Effector memory CD4-positive, alpha-beta T cell (primary cell): ENCODE data around the gene STAB2.

Experiments
- DNase-seq, 3 donors: peaks; one replicate each; pipeline ENCODE4 v3.0.0-alpha.2; 2020
- H3K27ac ChIP-seq: 2 replicates; pipeline ENCODE4 v1.7.0; 2013; ENCODE audit warnings: mild to moderate bottlenecking, low read length, moderate library complexity; ENCODE audit not compliant: insufficient read depth, poor library complexity, severe bottlenecking
- H3K27me3 ChIP-seq: replicated peaks from 2 replicates; pipeline ENCODE4 v1.7.0; 2013; ENCODE audit warnings: mild to moderate bottlenecking, low read length; ENCODE audit not compliant: insufficient read depth, control insufficient read depth, poor library complexity, severe bottlenecking
- H3K36me3 ChIP-seq: 2 replicates; pipeline ENCODE4 v1.7.0; 2013; ENCODE audit warnings: mild to moderate bottlenecking, low read length, moderate library complexity; ENCODE audit not compliant: control insufficient read depth, insufficient read depth
- H3K4me1 ChIP-seq: 2 replicates; pipeline ENCODE4 v1.7.0; 2013; ENCODE audit warnings: low read length, mild to moderate bottlenecking; ENCODE audit not compliant: control insufficient read depth, insufficient read depth, poor library complexity, severe bottlenecking
- H3K4me3 ChIP-seq: 2 replicates; pipeline ENCODE4 v1.7.0; 2013; ENCODE audit warnings: low read length, low read depth, mild to moderate bottlenecking; ENCODE audit not compliant: insufficient read depth, poor library complexity, severe bottlenecking
- H3K9me3 ChIP-seq: 2 replicates; pipeline ENCODE4 v1.7.0; 2013; ENCODE audit warnings: mild to moderate bottlenecking, low read length, moderate library complexity; ENCODE audit not compliant: control insufficient read depth

The STAB2 gene

GRCh38 chr12:103698752-103699560, 111.9 kb downstream of the STAB2 start:
- Histone ChIP-seq H3K36me3 (no peaks in the 10 kb centered on the region), H3K9me3 (no peaks in the 10 kb centered on the region), H3K4me1 (no peaks in the 10 kb centered on the region), H3K4me3 (no peak overlapping the region), H3K27ac (no peak overlapping the region), H3K27me3 (no peaks in the 10 kb centered on the region)
- DNase-seq: no peak

GRCh38 chr12:103705098-103705497, 118.0 kb downstream of the STAB2 start:
- no peak for DNase-seq
- Histone ChIP-seq H3K27ac (no peak overlapping the region), H3K4me3 (no peak overlapping the region), H3K9me3 (no peaks in the 10 kb centered on the region), H3K27me3 (no peaks in the 10 kb centered on the region), H3K4me1 (no peaks in the 10 kb centered on the region), H3K36me3 (no peaks in the 10 kb centered on the region)

- no peaks in the 10 kb centered on the region for H3K36me3 ChIP-seq
- H3K27me3 ChIP-seq: no peaks in the 10 kb centered on the region
- H3K4me1 ChIP-seq: no peaks in the 10 kb centered on the region
- no peaks in the 10 kb centered on the region for H3K9me3 ChIP-seq
- H3K4me3 ChIP-seq: no peak overlapping the region
- DNase-seq: no peak
- H3K27ac ChIP-seq: no peak overlapping the region
Measured at GRCh38 chr12:103705927-103706326, 118.9 kb downstream of the STAB2 start.

- Histone ChIP-seq H3K4me1 (no peaks in the 10 kb centered on the region), H3K9me3 (no peaks in the 10 kb centered on the region), H3K27me3 (no peaks in the 10 kb centered on the region), H3K36me3 (no peaks in the 10 kb centered on the region), H3K4me3 (no peak overlapping the region), H3K27ac (no peak overlapping the region)
- DNase-seq: no peak
Measured at GRCh38 chr12:103707446-103707845, 120.4 kb downstream of the STAB2 start.

- no peaks in the 10 kb centered on the region for H3K36me3 ChIP-seq
- no peaks in the 10 kb centered on the region for H3K9me3 ChIP-seq
- H3K4me1 ChIP-seq: no peaks in the 10 kb centered on the region
Measured at GRCh38 chr12:103710544-103710943, 123.5 kb downstream of the STAB2 start.

GRCh38 chr12:103712216-103712615, 125.1 kb downstream of the STAB2 start:
- no peak for DNase-seq
- Histone ChIP-seq H3K4me3 (no peak overlapping the region), H3K36me3 (no peaks in the 10 kb centered on the region)

More at GRCh38 chr12:103710544-103710943, 123.5 kb downstream of the STAB2 start:
- Histone ChIP-seq H3K27ac (no peak overlapping the region), H3K27me3 (no peaks in the 10 kb centered on the region), H3K4me3 (no peak overlapping the region)
- no peak for DNase-seq

GRCh38 chr12:103715494-103715893, 128.4 kb downstream of the STAB2 start:
- Histone ChIP-seq H3K9me3 (no peaks in the 10 kb centered on the region), H3K27ac (no peak overlapping the region), H3K4me3 (no peak overlapping the region), H3K36me3 (no peaks in the 10 kb centered on the region), H3K4me1 (no peaks in the 10 kb centered on the region), H3K27me3 (no peaks in the 10 kb centered on the region)
- no peak for DNase-seq

More at GRCh38 chr12:103712216-103712615, 125.1 kb downstream of the STAB2 start:
- H3K9me3 ChIP-seq: no peaks in the 10 kb centered on the region
- H3K4me1 ChIP-seq: no peaks in the 10 kb centered on the region
- no peaks in the 10 kb centered on the region for H3K27me3 ChIP-seq
- H3K27ac ChIP-seq: no peak overlapping the region

GRCh38 chr12:103716517-103717196, 129.6 kb downstream of the STAB2 start:
- no peak for DNase-seq
- Histone ChIP-seq H3K36me3 (no peaks in the 10 kb centered on the region), H3K27me3 (no peaks in the 10 kb centered on the region), H3K4me1 (no peaks in the 10 kb centered on the region), H3K4me3 (no peak overlapping the region), H3K9me3 (no peaks in the 10 kb centered on the region), H3K27ac (no peak overlapping the region)

- H3K4me1 ChIP-seq: no peaks in the 10 kb centered on the region
- no peak overlapping the region for H3K4me3 ChIP-seq
- H3K9me3 ChIP-seq: no peaks in the 10 kb centered on the region
- no peak for DNase-seq
- no peak overlapping the region for H3K27ac ChIP-seq
- H3K27me3 ChIP-seq: no peaks in the 10 kb centered on the region
- H3K36me3 ChIP-seq: no peaks in the 10 kb centered on the region
Measured at GRCh38 chr12:103725398-103725797, 138.3 kb downstream of the STAB2 start.

- H3K27me3 ChIP-seq: no peaks in the 10 kb centered on the region
- DNase-seq: no peak
- H3K27ac ChIP-seq: no peak overlapping the region
- H3K4me1 ChIP-seq: no peaks in the 10 kb centered on the region
- H3K4me3 ChIP-seq: no peak overlapping the region
- no peaks in the 10 kb centered on the region for H3K9me3 ChIP-seq
- H3K36me3 ChIP-seq: no peaks in the 10 kb centered on the region
Measured at GRCh38 chr12:103727638-103728037, 140.6 kb downstream of the STAB2 start.
